ENCODE measurements around the gene CD180.

DNA sequence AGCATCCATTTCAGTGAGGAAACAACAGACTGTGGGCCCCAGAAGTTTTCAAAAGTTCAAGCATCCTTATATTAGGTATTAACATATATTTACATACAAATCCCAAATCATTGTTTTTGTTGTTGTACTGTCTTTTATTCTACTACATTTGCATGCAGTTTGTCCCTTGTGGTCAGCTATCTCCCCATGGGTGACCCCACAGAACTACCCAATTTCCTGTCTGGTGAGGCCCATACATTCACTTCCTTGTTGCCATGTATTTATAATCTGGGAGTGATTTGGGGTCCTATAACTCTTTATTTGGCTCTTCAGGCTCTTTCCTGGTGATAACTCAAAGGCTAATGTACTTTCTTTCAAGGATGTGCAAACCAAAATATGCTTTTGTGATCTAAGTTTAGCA lies 3.3 kb upstream of the CD180 start:
- TF ChIP-seq, protein P1, sequence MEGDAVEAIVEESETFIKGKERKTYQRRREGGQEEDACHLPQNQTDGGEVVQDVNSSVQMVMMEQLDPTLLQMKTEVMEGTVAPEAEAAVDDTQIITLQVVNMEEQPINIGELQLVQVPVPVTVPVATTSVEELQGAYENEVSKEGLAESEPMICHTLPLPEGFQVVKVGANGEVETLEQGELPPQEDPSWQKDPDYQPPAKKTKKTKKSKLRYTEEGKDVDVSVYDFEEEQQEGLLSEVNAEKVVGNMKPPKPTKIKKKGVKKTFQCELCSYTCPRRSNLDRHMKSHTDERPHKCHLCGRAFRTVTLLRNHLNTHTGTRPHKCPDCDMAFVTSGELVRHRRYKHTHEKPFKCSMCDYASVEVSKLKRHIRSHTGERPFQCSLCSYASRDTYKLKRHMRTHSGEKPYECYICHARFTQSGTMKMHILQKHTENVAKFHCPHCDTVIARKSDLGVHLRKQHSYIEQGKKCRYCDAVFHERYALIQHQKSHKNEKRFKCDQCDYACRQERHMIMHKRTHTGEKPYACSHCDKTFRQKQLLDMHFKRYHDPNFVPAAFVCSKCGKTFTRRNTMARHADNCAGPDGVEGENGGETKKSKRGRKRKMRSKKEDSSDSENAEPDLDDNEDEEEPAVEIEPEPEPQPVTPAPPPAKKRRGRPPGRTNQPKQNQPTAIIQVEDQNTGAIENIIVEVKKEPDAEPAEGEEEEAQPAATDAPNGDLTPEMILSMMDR (IDR thresholded peaks at IDR 0.05), result no peak
- TF ChIP-seq POLR2A (IDR thresholded peaks at IDR 0.05), result no peak

Measured in right lobe of liver (tissue), 4 donors.